Panc1 (cell line): ENCODE results near the gene ZDHHC18. TPM values are rescaled to one million over a fixed set of nuclear protein-coding genes. Genes with fewer than 3 reads are reported as not detected.

ENCODE experiments used
- ATAC-seq: fragments of 200-7000 bp; cut with Tn5 transposase; 2 replicates; pipeline ENCODE4 v1.9.1; 2020; ENCODE audit warnings: mild to moderate bottlenecking, moderate library complexity
- BruUV-seq: library from RNA; stranded (reverse); fragments of 400-500 nt; replicated peaks from 2 replicates; lab custom pipeline; 2021; lab: Mats Ljungman, UMichigan
- CTCF ChIA-PET: fragments of 300-600 bp; sonication (Branson Sonifier 250); formaldehyde crosslinking; loops from one replicate; lab custom pipeline; 2022; ENCODE audit warnings: antibody characterized with exemption; lab: Charles Lee
- POLR2A ChIA-PET: fragments of 300-600 bp; sonication (Branson Sonifier 250); formaldehyde crosslinking; loops from one replicate; lab custom pipeline; 2022; ENCODE audit warnings: antibody characterized with exemption; lab: Charles Lee
- DNase-seq: peaks from one replicate; pipeline ENCODE4 v3.0.0-alpha.2; 2010; ENCODE audit warnings: low read depth, low spot score
- H3K27ac ChIP-seq: 2 replicates; pipeline ENCODE4 v1.5.1; 2011; ENCODE audit warnings: mild to moderate bottlenecking, low read length, inconsistent platforms
- H3K27me3 ChIP-seq: fragments of 200-500 bp; sonication (Bioruptor generic); 2 replicates; pipeline ENCODE4 v1.6.0; 2014; ENCODE audit warnings: low read length, inconsistent platforms; ENCODE audit not compliant: control insufficient read depth, insufficient read depth
- H3K36me3 ChIP-seq: fragments of 200-500 bp; sonication (Bioruptor generic); 2 replicates; pipeline ENCODE4 v1.5.1; 2014; ENCODE audit warnings: inconsistent platforms, mild to moderate bottlenecking, low read length, moderate library complexity; ENCODE audit not compliant: control insufficient read depth, insufficient read depth
- H3K4me1 ChIP-seq: 2 replicates; pipeline ENCODE4 v1.5.1; 2011; ENCODE audit warnings: inconsistent platforms, mild to moderate bottlenecking, low read length, moderate library complexity; ENCODE audit not compliant: control insufficient read depth, insufficient read depth
- H3K4me3 ChIP-seq, 2 experiments: 2 replicates each; pipeline ENCODE4 v1.5.1; 2011 to 2012; ENCODE audit warnings: low read depth in 2 of 2, low read length in 2 of 2, mild to moderate bottlenecking in 2 of 2, inconsistent platforms in 1 of 2, moderate library complexity in 1 of 2
- H3K9me3 ChIP-seq: fragments of 200-500 bp; sonication (Bioruptor generic); 2 replicates; pipeline ENCODE4 v1.5.1; 2014; ENCODE audit warnings: low read depth, mild to moderate bottlenecking, inconsistent platforms, low read length, moderate library complexity; ENCODE audit not compliant: control insufficient read depth, insufficient read depth
- POLR2AphosphoS5 ChIP-seq: IDR thresholded peaks from 2 replicates; pipeline ENCODE4 v1.6.1; 2012; ENCODE audit warnings: mild to moderate bottlenecking, low read depth, low read length, moderate library complexity
- SIN3A ChIP-seq: IDR thresholded peaks from 2 replicates; pipeline ENCODE4 v1.6.1; 2012; ENCODE audit warnings: low read depth, mild to moderate bottlenecking, low read length, moderate library complexity, borderline replicate concordance; ENCODE audit not compliant: insufficient read depth
- TCF7L2 ChIP-seq: IDR thresholded peaks from 2 replicates; pipeline ENCODE4 v1.6.1; 2011; ENCODE audit warnings: mild to moderate bottlenecking, low read depth, low read length, inconsistent platforms
- in situ Hi-C: cut with HindIII; loops from 2 replicates; pipeline ENCODE4 v1.10.0; 2016; ENCODE audit warnings: low sequenced_read_pairs, low pct_unique_long_range_greater_than_20kb
- intact Hi-C: fragments of 100-400 bp; cut with micrococcal nuclease; formaldehyde crosslinking; loops from one replicate; pipeline ENCODE4 v1.10.0; 2022; ENCODE audit not compliant: unreplicated experiment
- total RNA-seq: library from RNA; stranded (reverse); gene quantifications from one replicate; pipeline ENCODE4 v1.2.1, GENCODE V29; 2021; ENCODE audit not compliant: unreplicated experiment
- TF ChIP-seq, protein P1 (sequence below): fragments of 450-650 bp; IDR thresholded peaks from 2 replicates; pipeline ENCODE4 v1.5.1; 2017; ENCODE audit warnings: mild to moderate bottlenecking
- TF ChIP-seq, protein P2 (sequence below), 2 experiments: IDR thresholded peaks; 2 replicates each; pipeline ENCODE4 v1.6.1; 2011 to 2012; ENCODE audit warnings: low read depth in 2 of 2, control low read depth in 1 of 2, low read length in 1 of 2, mild to moderate bottlenecking in 1 of 2, moderate library complexity in 1 of 2; ENCODE audit not compliant: insufficient read depth in 1 of 2

ZDHHC18 gene
- total RNA-seq, 1 experiment from 2014 or later, result 45.4 TPM

DNA sequence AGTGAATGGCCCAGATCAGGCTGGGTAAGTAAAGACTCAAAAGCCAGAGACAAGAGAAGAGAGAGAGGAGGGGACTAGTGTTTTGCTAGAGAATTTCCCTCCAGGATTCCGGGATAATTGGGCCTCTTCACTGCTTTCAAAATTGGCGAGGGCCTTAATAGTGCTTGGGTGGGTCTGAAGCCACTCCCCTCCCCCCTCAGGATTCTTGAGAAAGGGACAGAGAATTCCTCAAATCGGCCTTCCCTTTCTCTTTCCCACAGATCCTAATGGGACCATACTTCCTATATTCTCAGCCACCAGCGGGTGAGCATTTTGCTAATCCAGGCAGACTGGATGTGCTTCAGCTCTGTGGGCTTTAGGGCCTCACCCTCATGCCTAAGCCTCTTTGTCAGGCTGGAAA lies 48.4 kb downstream of the ZDHHC18 start:
- no peak overlapping the region for H3K27ac ChIP-seq

DNA sequence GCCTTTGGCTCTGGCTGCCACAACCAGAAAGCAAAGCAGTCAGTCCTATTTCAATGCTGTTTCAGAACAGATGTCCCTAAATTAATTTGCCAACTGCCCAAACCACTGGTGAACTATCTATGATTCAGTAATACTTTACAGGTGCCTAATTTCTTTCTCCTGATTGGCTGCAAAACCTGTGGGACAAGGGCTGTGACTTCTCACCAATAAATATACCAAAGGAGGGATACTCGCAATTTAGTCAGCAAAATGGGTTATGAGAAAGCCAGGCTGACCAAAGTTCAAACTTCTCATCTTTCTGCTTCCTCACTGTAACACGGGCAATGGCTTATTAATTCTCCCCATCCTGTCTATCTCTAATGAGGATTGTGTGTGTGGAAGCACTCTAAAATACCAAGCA lies 50.8 kb downstream of the ZDHHC18 start:
- ChIA-PET POLR2A (no interaction called here), CTCF (no interaction called here)
- BruUV-seq, result TSS peak; percentile 57
- Histone ChIP-seq H3K36me3 (peaks cover 10% of the 10 kb centered on the region; the same call in 1 of the 2 replicates), H3K27ac (no peak overlapping the region), H3K27me3 (no peaks in the 10 kb centered on the region), H3K4me3 (no peak overlapping the region), H3K9me3 (no peaks in the 10 kb centered on the region), H3K4me1 (no peaks in the 10 kb centered on the region)
- intact Hi-C loops (loop anchor here (5.0 kb wide), 1 partner anchor 275 kb away; no protein-coding TSS in a partner anchor), in situ Hi-C loops (no loop called here)
- TF ChIP-seq, protein P1, sequence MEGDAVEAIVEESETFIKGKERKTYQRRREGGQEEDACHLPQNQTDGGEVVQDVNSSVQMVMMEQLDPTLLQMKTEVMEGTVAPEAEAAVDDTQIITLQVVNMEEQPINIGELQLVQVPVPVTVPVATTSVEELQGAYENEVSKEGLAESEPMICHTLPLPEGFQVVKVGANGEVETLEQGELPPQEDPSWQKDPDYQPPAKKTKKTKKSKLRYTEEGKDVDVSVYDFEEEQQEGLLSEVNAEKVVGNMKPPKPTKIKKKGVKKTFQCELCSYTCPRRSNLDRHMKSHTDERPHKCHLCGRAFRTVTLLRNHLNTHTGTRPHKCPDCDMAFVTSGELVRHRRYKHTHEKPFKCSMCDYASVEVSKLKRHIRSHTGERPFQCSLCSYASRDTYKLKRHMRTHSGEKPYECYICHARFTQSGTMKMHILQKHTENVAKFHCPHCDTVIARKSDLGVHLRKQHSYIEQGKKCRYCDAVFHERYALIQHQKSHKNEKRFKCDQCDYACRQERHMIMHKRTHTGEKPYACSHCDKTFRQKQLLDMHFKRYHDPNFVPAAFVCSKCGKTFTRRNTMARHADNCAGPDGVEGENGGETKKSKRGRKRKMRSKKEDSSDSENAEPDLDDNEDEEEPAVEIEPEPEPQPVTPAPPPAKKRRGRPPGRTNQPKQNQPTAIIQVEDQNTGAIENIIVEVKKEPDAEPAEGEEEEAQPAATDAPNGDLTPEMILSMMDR, result no peak
- no peak for TF ChIP-seq SIN3A
- DNase-seq, result no peak
- no peak for ATAC-seq

More for the DNA sequence above, 48.4 kb downstream of the ZDHHC18 start:
- Histone ChIP-seq H3K27me3 (no peaks in the 10 kb centered on the region), H3K4me1 (no peaks in the 10 kb centered on the region), H3K9me3 (no peaks in the 10 kb centered on the region), H3K4me3 (no peak overlapping the region), H3K36me3 (0 out of 2 replicates have a peak, but pooled peaks cover 7% of the 10 kb centered on the region)
- intact Hi-C loops (loop anchor here (5.0 kb wide), 1 partner anchor 273 kb away; no protein-coding TSS in a partner anchor), in situ Hi-C loops (no loop called here)
- CTCF ChIA-PET, result interaction anchor here (0.9 kb wide), 1 partner anchor 17 kb away, joined by 3 read pairs; no protein-coding TSS in a partner anchor
- TF ChIP-seq TCF7L2 (no peak), SIN3A (no peak), POLR2AphosphoS5 (no peak)
- TF ChIP-seq, protein P2, sequence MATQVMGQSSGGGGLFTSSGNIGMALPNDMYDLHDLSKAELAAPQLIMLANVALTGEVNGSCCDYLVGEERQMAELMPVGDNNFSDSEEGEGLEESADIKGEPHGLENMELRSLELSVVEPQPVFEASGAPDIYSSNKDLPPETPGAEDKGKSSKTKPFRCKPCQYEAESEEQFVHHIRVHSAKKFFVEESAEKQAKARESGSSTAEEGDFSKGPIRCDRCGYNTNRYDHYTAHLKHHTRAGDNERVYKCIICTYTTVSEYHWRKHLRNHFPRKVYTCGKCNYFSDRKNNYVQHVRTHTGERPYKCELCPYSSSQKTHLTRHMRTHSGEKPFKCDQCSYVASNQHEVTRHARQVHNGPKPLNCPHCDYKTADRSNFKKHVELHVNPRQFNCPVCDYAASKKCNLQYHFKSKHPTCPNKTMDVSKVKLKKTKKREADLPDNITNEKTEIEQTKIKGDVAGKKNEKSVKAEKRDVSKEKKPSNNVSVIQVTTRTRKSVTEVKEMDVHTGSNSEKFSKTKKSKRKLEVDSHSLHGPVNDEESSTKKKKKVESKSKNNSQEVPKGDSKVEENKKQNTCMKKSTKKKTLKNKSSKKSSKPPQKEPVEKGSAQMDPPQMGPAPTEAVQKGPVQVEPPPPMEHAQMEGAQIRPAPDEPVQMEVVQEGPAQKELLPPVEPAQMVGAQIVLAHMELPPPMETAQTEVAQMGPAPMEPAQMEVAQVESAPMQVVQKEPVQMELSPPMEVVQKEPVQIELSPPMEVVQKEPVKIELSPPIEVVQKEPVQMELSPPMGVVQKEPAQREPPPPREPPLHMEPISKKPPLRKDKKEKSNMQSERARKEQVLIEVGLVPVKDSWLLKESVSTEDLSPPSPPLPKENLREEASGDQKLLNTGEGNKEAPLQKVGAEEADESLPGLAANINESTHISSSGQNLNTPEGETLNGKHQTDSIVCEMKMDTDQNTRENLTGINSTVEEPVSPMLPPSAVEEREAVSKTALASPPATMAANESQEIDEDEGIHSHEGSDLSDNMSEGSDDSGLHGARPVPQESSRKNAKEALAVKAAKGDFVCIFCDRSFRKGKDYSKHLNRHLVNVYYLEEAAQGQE (IDR thresholded peaks at IDR 0.05; ENCODE audit: insufficient read depth in 1 of 2, low read depth in 2 of 2, low read length in 1 of 2), result no peak
- TF ChIP-seq, protein P1, result no peak
- BruUV-seq, result no TSS peak
- POLR2A ChIA-PET, result no interaction called here
- DNase-seq (no peak), ATAC-seq (no peak)
